22Rv1 (cell line): ENCODE results near the gene NYAP2.

Source experiments
- H3K27ac ChIP-seq: fragments of 450-650 bp; 2 replicates; pipeline ENCODE4 v1.5.1; 2017
- CTCF ChIP-seq: fragments of 450-650 bp; IDR thresholded peaks from 2 replicates; pipeline ENCODE4 v1.5.1; 2017; ENCODE audit warnings: mild to moderate bottlenecking
- ZFX ChIP-seq: fragments of 450-650 bp; IDR thresholded peaks from 2 replicates; pipeline ENCODE4 v1.6.1; 2017; ENCODE audit warnings: antibody characterized with exemption, borderline replicate concordance

The NYAP2 gene

DNA sequence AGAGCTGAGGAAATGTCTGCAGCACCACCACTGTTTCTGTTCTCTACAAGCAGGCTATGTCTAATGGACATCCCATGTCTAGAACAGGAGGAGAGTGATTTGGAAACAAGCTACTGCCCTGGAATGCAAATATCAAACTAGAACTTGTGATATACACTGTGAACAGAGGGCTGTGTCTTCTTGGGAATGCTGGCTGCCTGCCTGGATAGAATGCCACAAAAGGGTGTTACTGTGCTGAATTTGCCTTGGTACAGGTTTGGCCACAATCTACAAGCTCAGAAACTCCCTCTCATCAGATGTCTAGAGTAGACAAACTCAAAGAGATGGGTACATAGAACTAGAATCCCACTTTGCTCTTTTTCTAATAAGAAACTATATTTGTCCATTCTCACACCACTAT lies 170.5 kb downstream of the NYAP2 start:
- no peak for TF ChIP-seq CTCF
- no peak for TF ChIP-seq ZFX
- H3K27ac ChIP-seq: no peak overlapping the region

DNA sequence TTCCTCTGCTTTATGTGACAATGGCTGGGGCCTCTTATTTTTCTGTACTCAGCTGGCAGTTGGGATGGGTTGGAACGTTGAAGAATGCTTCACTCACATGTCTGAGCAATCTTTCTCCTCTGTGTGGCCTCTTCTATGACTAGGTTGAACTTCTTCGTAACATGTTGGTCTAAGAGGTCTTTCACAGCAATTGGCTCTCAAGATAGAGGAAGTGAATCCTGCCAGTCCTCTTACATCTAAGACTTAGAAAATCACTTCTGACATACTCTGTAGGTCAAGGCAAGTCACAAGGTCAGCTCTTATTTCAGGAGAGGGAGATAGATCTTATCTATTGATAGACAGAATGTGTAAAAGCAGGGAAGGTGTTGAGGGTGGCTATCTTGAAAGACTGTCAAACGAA lies 174.1 kb downstream of the NYAP2 start:
- TF ChIP-seq CTCF (no peak), ZFX (no peak)
- no peak overlapping the region for H3K27ac ChIP-seq

- H3K27ac ChIP-seq: no peak overlapping the region
- TF ChIP-seq ZFX (no peak), CTCF (no peak)
Measured at GRCh38 chr2:225574582-225575138, 175.2 kb downstream of the NYAP2 start.

- no peak overlapping the region for H3K27ac ChIP-seq
- TF ChIP-seq CTCF: no peak
- no peak for TF ChIP-seq ZFX
Measured at GRCh38 chr2:225581135-225581534, 181.6 kb downstream of the NYAP2 start.

DNA sequence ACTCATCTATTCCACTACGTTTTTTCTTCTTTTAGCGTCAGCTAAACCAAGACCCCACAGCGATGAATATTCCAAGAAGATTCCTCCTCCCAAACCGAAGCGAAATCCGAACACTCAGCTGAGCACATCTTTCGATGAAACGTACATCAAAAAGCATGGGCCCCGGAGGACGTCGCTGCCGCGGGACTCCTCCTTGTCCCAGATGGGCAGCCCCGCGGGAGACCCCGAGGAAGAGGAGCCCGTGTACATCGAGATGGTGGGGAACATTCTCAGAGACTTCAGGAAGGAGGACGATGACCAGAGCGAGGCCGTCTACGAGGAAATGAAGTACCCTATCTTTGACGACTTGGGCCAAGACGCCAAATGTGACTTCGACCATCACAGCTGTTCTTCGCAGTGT lies 182.4 kb downstream of the NYAP2 start:
- TF ChIP-seq ZFX (no peak), CTCF (no peak)
- H3K27ac ChIP-seq: no peak overlapping the region

GRCh38 chr2:225582355-225583116 lies 183.0 kb downstream of the NYAP2 start:
- no peak overlapping the region for H3K27ac ChIP-seq
- TF ChIP-seq ZFX: no peak

- no peak overlapping the region for H3K27ac ChIP-seq
- no peak for TF ChIP-seq CTCF
- no peak for TF ChIP-seq ZFX
Measured at GRCh38 chr2:225584796-225585195, 185.3 kb downstream of the NYAP2 start.
